T-cell (primary cell): ENCODE data around the gene DIABLO. TPM values are rescaled to one million over a fixed set of nuclear protein-coding genes. Genes with fewer than 3 reads are reported as not detected.

Source experiments
- ATAC-seq, 4 experiments: fragments of 200-7000 bp in 3 of 4; fragments of 150-1000 bp in 1 of 4; cut with Tn5 transposase; replicated peaks in 1 of 4; 1 replicate in 3 of 4; 2 replicates in 1 of 4; pipeline ENCODE4 v1.10.0; 2021; ENCODE audit warnings: moderate library complexity in 3 of 4, mild to moderate bottlenecking in 2 of 4, moderate number of reproducible peaks in 1 of 4
- CTCF ChIA-PET, 2 donors: fragments of 300-600 bp; sonication (Branson Sonifier 250); formaldehyde crosslinking; loops; one replicate each; lab custom pipeline; 2022; ENCODE audit warnings: antibody characterized with exemption in 2 of 2; lab: Charles Lee
- POLR2A ChIA-PET, 2 donors: fragments of 300-600 bp; sonication (Branson Sonifier 250); formaldehyde crosslinking; loops; one replicate each; lab custom pipeline; 2022; ENCODE audit warnings: antibody characterized with exemption in 2 of 2; lab: Charles Lee
- DNase-seq, 35 experiments: peaks; one replicate each; pipeline versions ENCODE4 v3.0.0 to v3.0.0-alpha.2; 2013 to 2023
- H3K27ac ChIP-seq: one replicate; pipeline ENCODE4 v1.5.1; 2013; ENCODE audit warnings: low read length
- H3K27me3 ChIP-seq, 2 experiments: replicated peaks in 1 of 2; 1 replicate in 1 of 2; 2 replicates in 1 of 2; pipeline versions ENCODE4 v1.6.1 to v1.7.0; 2013; ENCODE audit warnings: low read length in 1 of 2, mixed read lengths in 1 of 2; ENCODE audit not compliant: control insufficient read depth in 2 of 2, insufficient read depth in 2 of 2; ENCODE audit errors: extremely low read depth in 1 of 2
- H3K36me3 ChIP-seq, 2 donors: 1 replicate in 1 of 2; 2 replicates in 1 of 2; pipeline versions ENCODE4 v1.6.1 to v1.7.0; 2013; ENCODE audit warnings: low read length in 1 of 2; ENCODE audit not compliant: control insufficient read depth in 2 of 2, insufficient read depth in 1 of 2; ENCODE audit errors: extremely low read depth in 1 of 2
- H3K4me1 ChIP-seq, 2 experiments: 1 replicate in 1 of 2; 2 replicates in 1 of 2; pipeline versions ENCODE4 v1.6.1 to v1.7.0; 2013; ENCODE audit warnings: low read length in 2 of 2, mixed read lengths in 1 of 2; ENCODE audit not compliant: insufficient read depth in 2 of 2, control insufficient read depth in 1 of 2; ENCODE audit errors: extremely low read depth in 1 of 2
- H3K4me3 ChIP-seq, 2 donors: 1 replicate in 1 of 2; 2 replicates in 1 of 2; pipeline versions ENCODE4 v1.5.1 to v1.7.0; 2013; ENCODE audit warnings: mild to moderate bottlenecking in 2 of 2, low read length in 1 of 2, moderate library complexity in 1 of 2; ENCODE audit not compliant: control insufficient read depth in 1 of 2; ENCODE audit errors: extremely low read depth in 1 of 2
- H3K9me3 ChIP-seq: 2 replicates; pipeline ENCODE4 v1.7.0; 2013
- H3K27ac Mint-ChIP-seq, 2 donors: one replicate each; pipeline ENCODE4 v1.8.0; 2020 to 2021; ENCODE audit warnings: mild to moderate bottlenecking in 2 of 2, mixed read lengths in 2 of 2
- H3K27me3 Mint-ChIP-seq, 2 donors: one replicate each; pipeline ENCODE4 v1.8.0; 2021 to 2022; ENCODE audit warnings: mixed read lengths in 2 of 2
- H3K36me3 Mint-ChIP-seq: one replicate; pipeline ENCODE4 v1.8.0; 2021; ENCODE audit warnings: mixed read lengths
- H3K4me1 Mint-ChIP-seq, 3 donors: one replicate each; pipeline ENCODE4 v1.8.0; 2020 to 2022; ENCODE audit warnings: mixed read lengths in 3 of 3, mild to moderate bottlenecking in 1 of 3
- H3K4me3 Mint-ChIP-seq, 3 donors: one replicate each; pipeline ENCODE4 v1.8.0; 2020 to 2022; ENCODE audit warnings: mild to moderate bottlenecking in 3 of 3, mixed read lengths in 3 of 3, moderate library complexity in 3 of 3
- H3K9me3 Mint-ChIP-seq, 3 donors: one replicate each; pipeline ENCODE4 v1.8.0; 2020 to 2022; ENCODE audit warnings: mixed read lengths in 3 of 3
- WGBS: methylation state at CpG from one replicate; pipeline ENCODE4 v1.1.5; 2013; ENCODE audit warnings: missing lambda C conversion rate; ENCODE audit not compliant: insufficient coverage; 5-methylcytosine and 5-hydroxymethylcytosine counted together
- total RNA-seq, 35 experiments: library from RNA in 6 of 35; stranded (reverse) in 6 of 35; fragments of 120-200 nt in 1 of 35; gene quantifications; one replicate each; pipeline versions ENCODE4 v1.2.1 to v1.2.4 and lab custom pipeline; 2013 to 2026

The DIABLO gene
- total RNA-seq, 5 donors from 2014 or later (not counting 1 experiment from before 2014, with no cell fraction given) = 39.8 to 85.1 (median 41.3) TPM

DNA sequence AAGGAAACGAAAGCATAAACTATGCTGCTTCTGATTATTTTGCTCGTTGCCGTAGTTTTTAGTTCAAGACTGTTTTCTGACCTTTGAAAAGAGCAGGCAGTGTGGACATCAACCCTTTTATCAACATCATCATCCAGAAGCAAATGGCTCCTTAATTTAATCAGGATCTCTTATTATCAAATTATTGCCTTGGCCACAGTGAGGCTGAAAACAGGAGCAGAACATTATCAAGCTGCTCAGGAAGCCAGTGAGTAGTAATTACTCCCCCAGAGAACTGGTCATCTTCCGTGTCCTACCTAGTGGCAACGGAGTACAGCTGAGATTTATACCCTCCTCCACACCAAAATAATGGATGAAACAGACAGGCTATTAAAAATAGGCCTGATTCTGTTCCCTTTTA lies 2.2 kb upstream of the DIABLO start:
- DNase-seq (no peak), ATAC-seq (no peak)
- Mint-ChIP-seq H3K27ac (peak overlapping the region; percentile 13 to 41), H3K4me1 (peaks cover 34 to 40% (median 39%) of the 10 kb centered on the region in 3 donors), H3K27me3 (no peaks in the 10 kb centered on the region), H3K9me3 (no peaks in the 10 kb centered on the region), H3K4me3 (peak overlapping the region; percentile 68 to 90 (median 75)), H3K36me3 (peaks cover 36% of the 10 kb centered on the region)
- Histone ChIP-seq H3K36me3 (peaks cover 0 to 43% of the 10 kb centered on the region in 2 donors), H3K9me3 (no peaks in the 10 kb centered on the region), H3K27ac (peak overlapping the region; percentile 30), H3K27me3 (no peaks in the 10 kb centered on the region), H3K4me3 (peak overlapping the region in 1 of 2 donors; percentile 37), H3K4me1 (peaks cover 10 to 43% of the 10 kb centered on the region in 2 experiments)
- ChIA-PET CTCF (interaction anchor here in 1 of 2 donors (0.9 to 2.0 kb wide), 2 partner anchors 16 to 128 kb away, joined by 4 to 19 read pairs; no protein-coding TSS in a partner anchor), POLR2A (no interaction called here)
- 43% methylated on average over 4 of the region's 5 CpGs for WGBS

DNA sequence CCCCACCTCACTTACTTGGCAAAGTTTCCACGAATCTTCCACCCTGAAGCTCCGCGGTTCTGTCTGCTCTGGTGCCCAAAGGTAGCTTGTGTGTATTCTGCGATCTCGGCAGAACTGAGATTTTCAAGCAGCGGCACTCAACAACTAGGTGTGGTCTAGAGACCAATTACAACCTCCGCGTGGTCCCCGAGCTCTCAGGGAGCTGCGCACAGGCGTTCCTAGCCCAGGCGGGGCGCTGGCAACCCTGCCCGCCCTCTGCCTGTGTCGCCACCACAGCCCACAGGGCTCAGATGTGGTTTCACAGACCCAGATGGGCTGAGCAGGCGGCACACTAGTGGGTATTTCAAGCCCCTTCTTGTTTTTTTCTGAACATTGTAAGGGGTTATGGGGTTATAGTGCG lies 1.5 kb upstream of the DIABLO start:
- Mint-ChIP-seq H3K9me3 (no peaks in the 10 kb centered on the region), H3K4me3 (peak overlapping the region; percentile 68 to 90 (median 75)), H3K27ac (peak overlapping the region; percentile 75 to 83), H3K27me3 (no peaks in the 10 kb centered on the region), H3K36me3 (peaks cover 36% of the 10 kb centered on the region), H3K4me1 (peaks cover 40 to 45% (median 43%) of the 10 kb centered on the region in 3 donors)
- Histone ChIP-seq H3K4me1 (peaks cover 10 to 48% of the 10 kb centered on the region in 2 experiments), H3K4me3 (peak overlapping the region in 1 of 2 donors; percentile 37), H3K36me3 (peaks cover 0 to 43% of the 10 kb centered on the region in 2 donors), H3K9me3 (no peaks in the 10 kb centered on the region), H3K27ac (peak overlapping the region; percentile 11), H3K27me3 (no peaks in the 10 kb centered on the region)
- DNase-seq (peak in 34 of 35 experiments; percentile 34 to 86 (median 61)), ATAC-seq (peak in 2 of 4 experiments; percentile 4 to 9)
- POLR2A ChIA-PET = interaction anchor here in 1 of 2 donors (0.6 to 1.7 kb wide), 2 partner anchors 40 to 270 kb away, joined by 3 to 4 read pairs; no protein-coding TSS in a partner anchor
- CTCF ChIA-PET = interaction anchor here (0.5 to 3.1 kb wide), 9 partner anchors 10 to 1404 kb away, joined by 3 to 28 read pairs (median 3); partner anchors contain the start of gene VPS33A (in 1 of the 2)
- WGBS = 24% methylated on average over 16 of the region's 17 CpGs

DNA sequence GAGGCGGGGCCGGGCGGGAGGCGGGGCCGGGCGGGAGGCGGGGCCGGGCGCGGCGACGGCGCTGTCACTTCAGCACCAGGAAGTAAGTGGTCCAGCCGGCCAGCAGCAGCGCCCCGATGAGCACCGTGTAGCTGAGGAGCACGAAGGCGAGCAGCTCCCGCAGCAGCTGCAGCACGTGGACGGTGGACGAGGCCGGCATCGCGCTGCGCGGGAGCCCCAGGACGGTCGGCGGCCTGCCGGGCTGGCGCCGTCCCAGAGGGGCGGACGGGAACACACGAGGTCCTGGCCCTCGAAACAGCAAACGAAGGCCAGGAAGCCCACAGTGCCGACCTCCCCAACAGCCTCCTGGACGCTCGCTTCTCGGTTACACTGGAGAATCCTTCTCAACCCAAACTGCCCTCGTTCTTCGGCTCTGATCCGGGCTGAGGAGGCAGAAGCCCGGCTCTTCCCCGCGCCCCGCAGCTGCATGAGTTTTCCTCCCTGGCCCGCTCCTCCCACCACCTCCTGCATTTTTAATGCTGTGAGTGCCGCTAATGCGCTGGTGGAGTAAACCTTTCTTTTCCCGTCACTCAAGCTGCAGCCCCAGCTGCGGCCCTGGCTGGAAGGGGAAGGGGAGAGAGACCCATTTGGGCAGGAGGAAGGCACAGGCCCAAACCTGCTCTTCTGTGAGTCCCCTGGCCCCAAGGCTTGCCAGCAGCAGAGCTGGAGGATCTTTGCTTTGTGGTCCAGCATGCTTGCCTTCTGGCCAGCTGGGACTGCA lies 694 bp upstream of the DIABLO start:
- no peaks in the 10 kb centered on the region for H3K27me3 ChIP-seq
- H3K27ac ChIP-seq = no peak overlapping the region
- H3K27me3 Mint-ChIP-seq = no peaks in the 10 kb centered on the region
- peak overlapping the region in 1 of 2 donors; percentile 75 for H3K27ac Mint-ChIP-seq
- H3K9me3 Mint-ChIP-seq = no peaks in the 10 kb centered on the region
- no peak for ATAC-seq
- ChIA-PET CTCF (interaction anchor here (0.5 to 3.1 kb wide), 9 partner anchors 14 to 549 kb away, joined by 3 to 28 read pairs (median 6); partner anchors contain the start of gene VPS33A (in 1 of the 2)), POLR2A (interaction anchor here (0.5 to 3.2 kb wide), 7 partner anchors 18 to 671 kb away, joined by 3 to 13 read pairs (median 4); partner anchors contain the start of genes RSRC2 (in 1 of the 2) and ZCCHC8 (in 1 of the 2))
- H3K36me3 ChIP-seq = peaks cover 5 to 43% of the 10 kb centered on the region in 2 donors
- peaks cover 35% of the 10 kb centered on the region for H3K36me3 Mint-ChIP-seq
- H3K9me3 ChIP-seq = no peaks in the 10 kb centered on the region
- peaks cover 10 to 48% of the 10 kb centered on the region in 2 experiments for H3K4me1 ChIP-seq
- peak overlapping the region; percentile 37 to 52 for H3K4me3 ChIP-seq
- DNase-seq = no peak
- H3K4me3 Mint-ChIP-seq = peak overlapping the region; percentile 68 to 90 (median 75)
- H3K4me1 Mint-ChIP-seq = peaks cover 40 to 51% (median 46%) of the 10 kb centered on the region in 3 donors
- 13% methylated on average over 50 of the region's 55 CpGs for WGBS

DNA sequence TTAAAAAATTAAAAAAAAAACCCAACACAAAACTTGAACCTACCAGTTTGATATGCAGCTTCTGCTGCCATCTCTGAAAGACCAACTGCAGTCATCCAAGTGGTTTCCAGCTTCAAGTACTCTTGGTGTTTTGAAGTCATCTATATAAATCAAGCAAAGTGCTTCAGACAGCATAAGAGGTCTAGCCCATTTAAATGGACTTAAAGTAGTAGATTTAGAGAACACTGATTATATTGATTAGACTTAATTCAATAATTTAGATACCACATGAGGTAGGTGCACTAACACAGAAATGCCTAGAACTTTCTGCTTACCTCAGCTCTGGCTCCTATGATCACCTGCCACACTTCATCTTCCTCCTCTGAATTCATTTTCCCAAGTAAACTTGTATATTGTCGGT lies 9.4 kb downstream of the DIABLO start:
- POLR2A ChIA-PET = no interaction called here
- H3K4me3 Mint-ChIP-seq = no peak overlapping the region
- CTCF ChIA-PET = no interaction called here
- WGBS = no CpG with 5 or more reads among the region's 1 CpG
- H3K9me3 Mint-ChIP-seq = no peaks in the 10 kb centered on the region
- H3K27ac ChIP-seq = no peak overlapping the region
- H3K36me3 Mint-ChIP-seq = peaks cover 40% of the 10 kb centered on the region
- no peaks in the 10 kb centered on the region for H3K27me3 ChIP-seq
- H3K27me3 Mint-ChIP-seq = no peaks in the 10 kb centered on the region
- peaks cover 12 to 74% of the 10 kb centered on the region in 2 donors for H3K36me3 ChIP-seq
- H3K9me3 ChIP-seq = no peaks in the 10 kb centered on the region
- ATAC-seq = no peak
- peaks cover 6 to 10% (median 7%) of the 10 kb centered on the region in 3 donors for H3K4me1 Mint-ChIP-seq
- H3K4me3 ChIP-seq = no peak overlapping the region
- no peak overlapping the region for H3K27ac Mint-ChIP-seq
- H3K4me1 ChIP-seq = no peaks in the 10 kb centered on the region
- DNase-seq = no peak

DNA sequence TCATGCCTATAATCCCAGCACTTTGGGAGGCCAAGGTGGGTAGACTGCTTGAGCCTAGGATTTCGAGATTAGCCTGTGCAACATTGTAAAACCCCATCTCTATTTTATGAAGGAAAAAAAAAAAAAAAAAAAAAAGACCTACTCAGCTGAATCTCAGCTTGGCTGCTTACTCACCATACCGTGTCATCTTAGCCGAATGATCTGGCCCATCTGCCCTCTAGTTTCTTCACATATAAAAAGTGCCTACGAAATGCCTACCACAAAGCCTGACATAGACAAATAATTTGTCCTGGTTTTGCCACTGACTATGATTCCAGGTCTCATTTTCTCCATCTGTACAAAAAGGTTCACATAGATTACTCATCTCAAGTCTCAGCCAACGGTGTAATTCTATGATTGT lies 10.1 kb downstream of the DIABLO start:
- no peak for ATAC-seq
- Mint-ChIP-seq H3K36me3 (peaks cover 37% of the 10 kb centered on the region), H3K9me3 (no peaks in the 10 kb centered on the region), H3K27ac (no peak overlapping the region), H3K4me1 (peaks cover 3 to 6% (median 5%) of the 10 kb centered on the region in 3 donors), H3K27me3 (no peaks in the 10 kb centered on the region), H3K4me3 (no peak overlapping the region)
- no peak for DNase-seq
- no peak overlapping the region for H3K4me3 ChIP-seq
- H3K9me3 ChIP-seq = no peaks in the 10 kb centered on the region
- CTCF ChIA-PET = interaction anchor here in 1 of 2 donors (0.8 kb wide), 1 partner anchor 15 kb away, joined by 3 read pairs; no protein-coding TSS in a partner anchor
- no peak overlapping the region for H3K27ac ChIP-seq
- H3K36me3 ChIP-seq = peaks cover 17 to 73% of the 10 kb centered on the region in 2 donors
- POLR2A ChIA-PET = interaction anchor here (0.6 to 1.1 kb wide), 3 partner anchors 12 to 311 kb away, joined by 3 to 13 read pairs (median 10); partner anchors contain the start of genes B3GNT4 (in 1 of the 2) and RSRC2 (in 1 of the 2)
- H3K4me1 ChIP-seq = no peaks in the 10 kb centered on the region
- 93% methylated on average over 3 of the region's 5 CpGs for WGBS
- no peaks in the 10 kb centered on the region for H3K27me3 ChIP-seq
